Measurements from ENCODE around the gene ZCCHC10.

DNA sequence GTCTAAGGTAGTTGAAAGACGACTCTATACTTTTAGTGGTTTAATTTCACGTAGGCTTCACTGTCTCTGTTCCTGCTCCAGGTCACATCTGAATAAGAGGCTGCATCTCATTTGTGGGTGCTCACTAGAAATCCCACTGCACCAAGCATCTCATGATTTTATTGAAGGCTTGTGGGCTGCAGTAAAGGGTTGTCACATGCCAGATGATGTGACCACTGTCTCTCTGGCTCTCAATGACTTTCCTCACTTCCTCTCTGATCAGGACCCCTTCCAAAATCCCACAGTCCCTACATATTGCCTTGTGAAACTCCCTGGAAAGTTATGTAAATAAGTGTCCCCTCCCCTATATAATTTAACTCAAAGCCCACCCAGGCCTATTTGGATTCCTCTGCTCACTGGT is 8.9 kb upstream of the ZCCHC10 start:
- TF ChIP-seq, protein P1, sequence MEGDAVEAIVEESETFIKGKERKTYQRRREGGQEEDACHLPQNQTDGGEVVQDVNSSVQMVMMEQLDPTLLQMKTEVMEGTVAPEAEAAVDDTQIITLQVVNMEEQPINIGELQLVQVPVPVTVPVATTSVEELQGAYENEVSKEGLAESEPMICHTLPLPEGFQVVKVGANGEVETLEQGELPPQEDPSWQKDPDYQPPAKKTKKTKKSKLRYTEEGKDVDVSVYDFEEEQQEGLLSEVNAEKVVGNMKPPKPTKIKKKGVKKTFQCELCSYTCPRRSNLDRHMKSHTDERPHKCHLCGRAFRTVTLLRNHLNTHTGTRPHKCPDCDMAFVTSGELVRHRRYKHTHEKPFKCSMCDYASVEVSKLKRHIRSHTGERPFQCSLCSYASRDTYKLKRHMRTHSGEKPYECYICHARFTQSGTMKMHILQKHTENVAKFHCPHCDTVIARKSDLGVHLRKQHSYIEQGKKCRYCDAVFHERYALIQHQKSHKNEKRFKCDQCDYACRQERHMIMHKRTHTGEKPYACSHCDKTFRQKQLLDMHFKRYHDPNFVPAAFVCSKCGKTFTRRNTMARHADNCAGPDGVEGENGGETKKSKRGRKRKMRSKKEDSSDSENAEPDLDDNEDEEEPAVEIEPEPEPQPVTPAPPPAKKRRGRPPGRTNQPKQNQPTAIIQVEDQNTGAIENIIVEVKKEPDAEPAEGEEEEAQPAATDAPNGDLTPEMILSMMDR (conservative IDR thresholded peaks at IDR 0.05) = no peak
- TF ChIP-seq ZFX (IDR thresholded peaks at IDR 0.05) = no peak

Measured in C4-2B (cell line).